Measurements from ENCODE around the gene SENP1. TPM values are rescaled to one million over a fixed set of nuclear protein-coding genes. Genes with fewer than 3 reads are reported as not detected.

The SENP1 gene
- polyA plus RNA-seq, 3 donors, result 2.5 to 4.4 (median 3.9) TPM

GRCh38 chr12:48074266-48074665, 31.6 kb downstream of the SENP1 start:
- H3K27ac ChIP-seq (ENCODE audit: low read depth, low read length), result no peak overlapping the region
- 87 to 100% (median 95%) methylated on average over 1 of the region's 1 CpG for WGBS, 3 donors

GRCh38 chr12:48072266-48072665, 33.6 kb downstream of the SENP1 start:
- 97 to 100% (median 100%) methylated on average over 3 of the region's 3 CpGs for WGBS, 3 donors
- no peak overlapping the region for H3K27ac ChIP-seq (ENCODE audit: low read depth, low read length)

GRCh38 chr12:48071808-48072207, 34.1 kb downstream of the SENP1 start:
- H3K27ac ChIP-seq (ENCODE audit: low read depth, low read length), result no peak overlapping the region
- WGBS, 3 donors, result 96 to 98% (median 97%) methylated on average over 2 of the region's 2 CpGs

- 92 to 97% (median 97%) methylated on average over 4 of the region's 4 CpGs for WGBS, 3 donors
- H3K27ac ChIP-seq (ENCODE audit: low read depth, low read length), result no peak overlapping the region
These were observed 35.1 kb downstream of the SENP1 start for GRCh38 chr12:48070731-48071130.

GRCh38 chr12:48070033-48070432, 35.8 kb downstream of the SENP1 start:
- WGBS, 3 donors, result 92 to 98% (median 94%) methylated on average over 1 of the region's 1 CpG

GRCh38 chr12:48069241-48069640, 36.6 kb downstream of the SENP1 start:
- WGBS, 3 donors, result 62 to 91% (median 70%) methylated on average over 1 of the region's 1 CpG
- H3K27ac ChIP-seq (ENCODE audit: low read depth, low read length), result no peak overlapping the region

More at GRCh38 chr12:48070033-48070432, 35.8 kb downstream of the SENP1 start:
- no peak overlapping the region for H3K27ac ChIP-seq (ENCODE audit: low read depth, low read length)

- H3K27ac ChIP-seq (ENCODE audit: low read depth, low read length), result no peak overlapping the region
- WGBS, 3 donors, result 81 to 87% (median 83%) methylated on average over 2 of the region's 2 CpGs
These were observed 37.4 kb downstream of the SENP1 start for GRCh38 chr12:48068457-48068856.

- no peak overlapping the region for H3K27ac ChIP-seq (ENCODE audit: low read depth, low read length)
- WGBS, 3 donors, result 88 to 97% (median 96%) methylated on average over 4 of the region's 4 CpGs
These were observed 38.5 kb downstream of the SENP1 start for GRCh38 chr12:48067250-48067938.

- no peak overlapping the region for H3K27ac ChIP-seq (ENCODE audit: low read depth, low read length)
- whole genome bisulfite sequencing, 3 donors, result 89 to 92% (median 91%) methylated on average over 5 of the region's 5 CpGs
These were observed 40.8 kb downstream of the SENP1 start for GRCh38 chr12:48065041-48065440.

- no peak overlapping the region for H3K27ac ChIP-seq (ENCODE audit: low read depth, low read length)
- WGBS, 3 donors, result 94 to 95% (median 95%) methylated on average over 6 of the region's 6 CpGs
These were observed 42.3 kb downstream of the SENP1 start for GRCh38 chr12:48063530-48063929.

GRCh38 chr12:48061938-48062719, 43.8 kb downstream of the SENP1 start:
- 92 to 96% (median 94%) methylated on average over 1 of the region's 1 CpG for WGBS, 3 donors
- no peak overlapping the region for H3K27ac ChIP-seq (ENCODE audit: low read depth, low read length)

GRCh38 chr12:48060474-48060873, 45.4 kb downstream of the SENP1 start:
- H3K27ac ChIP-seq (ENCODE audit: low read depth, low read length), result no peak overlapping the region
- WGBS, 3 donors, result 96 to 99% (median 97%) methylated on average over 2 of the region's 2 CpGs

- no peak overlapping the region for H3K27ac ChIP-seq (ENCODE audit: low read depth, low read length)
- 96 to 99% (median 98%) methylated on average over 5 of the region's 5 CpGs for WGBS, 3 donors
These were observed 47.1 kb downstream of the SENP1 start for GRCh38 chr12:48058771-48059170.

GRCh38 chr12:48054955-48055821, 50.7 kb downstream of the SENP1 start:
- no peak overlapping the region for H3K27ac ChIP-seq (ENCODE audit: low read depth, low read length)
- WGBS, 3 donors, result 96 to 98% (median 98%) methylated on average over 12 of the region's 12 CpGs

- WGBS, 3 donors, result 92 to 95% (median 93%) methylated on average over 4 of the region's 4 CpGs
- H3K27ac ChIP-seq (ENCODE audit: low read depth, low read length), result no peak overlapping the region
These were observed 52.0 kb downstream of the SENP1 start for GRCh38 chr12:48053883-48054282.

- no peak overlapping the region for H3K27ac ChIP-seq (ENCODE audit: low read depth, low read length)
- WGBS, 3 donors, result 97 to 100% (median 97%) methylated on average over 3 of the region's 3 CpGs
These were observed 52.8 kb downstream of the SENP1 start for GRCh38 chr12:48053122-48053521.

- 98 to 100% (median 98%) methylated on average over 2 of the region's 2 CpGs for whole genome bisulfite sequencing, 3 donors
- H3K27ac ChIP-seq (ENCODE audit: low read depth, low read length), result no peak overlapping the region
These were observed 54.2 kb downstream of the SENP1 start for GRCh38 chr12:48051681-48052080.

- H3K27ac ChIP-seq (ENCODE audit: low read depth, low read length), result no peak overlapping the region
- 85 to 96% (median 95%) methylated on average over 6 of the region's 6 CpGs for WGBS, 3 donors
These were observed 55.7 kb downstream of the SENP1 start for GRCh38 chr12:48050174-48050573.
